ENCODE results near the gene LRPPRC. TPM values are rescaled to one million over a fixed set of nuclear protein-coding genes. Genes with fewer than 3 reads are reported as not detected.

LRPPRC gene
- total RNA-seq, 1 donor from 2014 or later = 88.0 TPM

- H3K9me3 Mint-ChIP-seq (ENCODE audit: unreplicated experiment) = no peaks in the 10 kb centered on the region
- no peaks in the 10 kb centered on the region for H3K27me3 Mint-ChIP-seq (ENCODE audit: unreplicated experiment)
- H3K4me3 Mint-ChIP-seq (ENCODE audit: unreplicated experiment) = no peak overlapping the region
- H3K27ac Mint-ChIP-seq (ENCODE audit: unreplicated experiment) = no peak overlapping the region
- H3K4me1 Mint-ChIP-seq (ENCODE audit: low read depth, unreplicated experiment) = no peaks in the 10 kb centered on the region
- peaks cover 8% of the 10 kb centered on the region for H3K36me3 Mint-ChIP-seq (ENCODE audit: unreplicated experiment)
- DNase-seq = no peak
- no peak for TF ChIP-seq CTCF (IDR thresholded peaks at IDR 0.05; ENCODE audit: partially characterized antibody, unreplicated experiment)
Measured at GRCh38 chr2:43896906-43897305, 98.9 kb downstream of the LRPPRC start.

- TF ChIP-seq CTCF (IDR thresholded peaks at IDR 0.05; ENCODE audit: partially characterized antibody, unreplicated experiment) = no peak
- H3K36me3 Mint-ChIP-seq (ENCODE audit: unreplicated experiment) = peaks cover 8% of the 10 kb centered on the region
- no peaks in the 10 kb centered on the region for H3K27me3 Mint-ChIP-seq (ENCODE audit: unreplicated experiment)
- H3K27ac Mint-ChIP-seq (ENCODE audit: unreplicated experiment) = no peak overlapping the region
- DNase-seq = no peak
- no peak overlapping the region for H3K4me3 Mint-ChIP-seq (ENCODE audit: unreplicated experiment)
- no peaks in the 10 kb centered on the region for H3K9me3 Mint-ChIP-seq (ENCODE audit: unreplicated experiment)
- no peaks in the 10 kb centered on the region for H3K4me1 Mint-ChIP-seq (ENCODE audit: low read depth, unreplicated experiment)
Measured at GRCh38 chr2:43894743-43895142, 101.0 kb downstream of the LRPPRC start.

DNA sequence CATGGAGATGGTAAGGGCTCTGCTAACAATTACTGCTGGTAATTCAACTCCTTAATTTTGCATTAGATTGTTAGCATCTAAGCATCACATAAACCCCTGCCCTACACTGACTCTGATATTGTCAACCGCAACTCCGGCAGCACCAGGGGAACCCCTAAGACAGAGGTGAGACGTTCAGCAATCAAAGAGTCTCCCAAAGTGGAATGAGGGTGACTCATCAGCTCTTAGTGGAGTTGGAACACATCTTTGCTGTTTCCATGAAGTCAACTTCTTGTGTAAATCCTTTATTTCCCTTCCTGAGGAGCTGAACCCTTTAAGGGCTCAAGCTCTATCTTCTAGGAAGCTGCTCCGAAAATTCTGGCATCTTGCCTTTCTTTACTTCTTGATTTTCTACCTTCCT, 104.9 kb downstream of the LRPPRC start:
- TF ChIP-seq CTCF (IDR thresholded peaks at IDR 0.05; ENCODE audit: partially characterized antibody, unreplicated experiment) = no peak
- Mint-ChIP-seq H3K4me1 (ENCODE audit: low read depth, unreplicated experiment) (peaks cover 8% of the 10 kb centered on the region), H3K27ac (ENCODE audit: unreplicated experiment) (no peak overlapping the region), H3K9me3 (ENCODE audit: unreplicated experiment) (no peaks in the 10 kb centered on the region), H3K4me3 (ENCODE audit: unreplicated experiment) (no peak overlapping the region), H3K36me3 (ENCODE audit: unreplicated experiment) (peaks cover 8% of the 10 kb centered on the region), H3K27me3 (ENCODE audit: unreplicated experiment) (no peaks in the 10 kb centered on the region)
- DNase-seq = no peak

DNA sequence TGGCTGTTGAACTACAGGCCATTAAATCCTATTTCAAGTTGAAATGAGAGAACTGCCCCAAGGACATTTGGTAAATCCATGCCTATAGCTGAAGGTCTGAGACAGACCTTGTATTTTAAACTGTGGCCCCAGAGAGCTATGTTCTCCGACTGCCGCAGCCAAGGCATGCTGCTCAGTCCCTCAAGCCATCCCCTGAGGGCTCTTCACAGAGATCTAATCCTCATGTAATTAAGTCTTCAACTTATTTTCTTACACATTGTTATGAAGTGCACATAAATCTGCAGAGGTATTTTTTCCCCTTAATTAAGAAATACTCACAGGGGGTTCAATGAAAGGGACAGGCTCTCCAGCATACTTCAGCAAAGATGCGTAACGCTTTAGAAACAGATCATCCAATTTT, 106.4 kb downstream of the LRPPRC start:
- Mint-ChIP-seq H3K27ac (ENCODE audit: unreplicated experiment) (no peak overlapping the region), H3K36me3 (ENCODE audit: unreplicated experiment) (peaks cover 8% of the 10 kb centered on the region)

DNA sequence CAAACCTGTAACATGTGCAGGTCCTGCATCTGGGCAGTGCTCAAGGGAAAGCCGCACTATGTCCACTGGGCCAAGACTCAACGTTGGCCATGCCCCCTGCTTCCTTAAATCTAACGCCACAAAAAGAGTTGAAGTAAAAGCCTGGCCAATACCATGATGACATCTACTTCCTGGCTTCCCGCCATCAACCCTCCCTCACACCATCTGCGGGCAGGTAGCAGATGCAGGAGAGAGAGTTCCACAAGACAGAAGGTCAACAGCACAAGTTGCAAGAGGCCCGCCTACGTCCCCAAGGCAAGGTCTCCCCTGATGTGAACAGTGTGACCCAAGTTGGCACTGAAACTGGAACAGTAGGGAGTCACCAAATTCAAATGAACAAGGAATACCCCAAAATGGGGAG, 108.6 kb downstream of the LRPPRC start:
- TF ChIP-seq CTCF (IDR thresholded peaks at IDR 0.05; ENCODE audit: partially characterized antibody, unreplicated experiment) = no peak

More for the DNA sequence above, 106.4 kb downstream of the LRPPRC start:
- TF ChIP-seq CTCF (IDR thresholded peaks at IDR 0.05; ENCODE audit: partially characterized antibody, unreplicated experiment) = no peak
- DNase-seq = no peak
- Mint-ChIP-seq H3K4me3 (ENCODE audit: unreplicated experiment) (no peak overlapping the region), H3K27me3 (ENCODE audit: unreplicated experiment) (no peaks in the 10 kb centered on the region), H3K4me1 (ENCODE audit: low read depth, unreplicated experiment) (peaks cover 13% of the 10 kb centered on the region), H3K9me3 (ENCODE audit: unreplicated experiment) (no peaks in the 10 kb centered on the region)

More for the DNA sequence above, 108.6 kb downstream of the LRPPRC start:
- Mint-ChIP-seq H3K27me3 (ENCODE audit: unreplicated experiment) (no peaks in the 10 kb centered on the region), H3K4me3 (ENCODE audit: unreplicated experiment) (no peak overlapping the region), H3K9me3 (ENCODE audit: unreplicated experiment) (no peaks in the 10 kb centered on the region), H3K36me3 (ENCODE audit: unreplicated experiment) (peaks cover under 1% of the 10 kb centered on the region), H3K27ac (ENCODE audit: unreplicated experiment) (no peak overlapping the region), H3K4me1 (ENCODE audit: low read depth, unreplicated experiment) (peaks cover 20% of the 10 kb centered on the region)
- DNase-seq = no peak

All from glutamatergic neuron (in vitro differentiated cells).